HG03565 (cell line): ENCODE measurements around the gene ATG9B.
A peak's percentile ranks its signal among the peaks of the same experiment; 100 is the strongest.
"Not testable (repeated sequence)": the region's sequence is repeated elsewhere in the genome, so short reads cannot be mapped to it uniquely, and the experiment has no call there.

ENCODE experiments used
- ATAC-seq: cut with Tn5 transposase; IDR thresholded peaks from one replicate; pipeline ENCODE4 v1.9.1; 2021; ENCODE audit warnings: mild to moderate bottlenecking, moderate library complexity; ENCODE audit not compliant: unreplicated experiment

Gene ATG9B

DNA sequence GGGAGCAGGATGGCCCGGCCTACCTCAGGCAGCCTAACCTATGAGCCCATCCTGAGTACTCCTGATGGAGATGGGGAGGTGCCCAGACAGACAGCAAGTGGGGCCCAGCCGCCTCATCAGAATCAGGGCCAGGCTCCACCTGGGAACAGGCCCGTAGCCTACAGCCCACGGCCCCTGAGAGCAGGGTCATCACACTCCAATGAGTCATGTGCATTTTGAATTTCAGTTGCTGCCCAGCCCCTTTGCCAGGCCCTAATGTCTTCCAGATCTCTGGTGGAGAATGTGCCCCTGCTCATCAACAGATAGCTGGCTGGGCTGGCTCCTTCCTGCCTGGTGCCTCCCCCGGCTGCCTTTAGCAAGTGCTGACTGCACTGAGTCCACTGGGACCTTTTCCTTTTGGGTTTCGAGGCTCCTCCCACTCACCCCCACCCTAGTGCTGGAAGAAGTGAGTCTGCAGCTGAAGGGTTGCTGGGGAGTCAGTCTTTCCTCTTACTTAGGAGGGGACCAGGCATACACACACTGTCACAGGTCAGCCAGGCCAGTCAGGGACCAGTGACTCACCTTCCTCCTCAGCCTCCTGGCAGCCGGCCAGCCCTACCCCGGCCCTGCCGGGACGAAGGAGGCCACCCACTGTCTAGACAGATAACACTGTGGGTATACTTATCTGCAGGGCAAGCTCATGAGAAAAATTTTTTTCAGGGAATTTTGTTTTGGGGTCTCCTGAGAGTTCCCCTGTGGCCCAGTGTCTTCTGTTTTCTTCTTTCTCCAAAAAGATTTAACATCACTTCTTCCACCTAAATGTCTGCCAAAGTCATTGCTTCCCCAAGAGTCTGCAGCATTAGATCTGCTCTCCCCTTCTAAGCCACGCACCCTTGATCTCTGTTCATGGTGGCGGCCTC, 14.9 kb upstream of the ATG9B start:
- peak; percentile 41 for ATAC-seq

DNA sequence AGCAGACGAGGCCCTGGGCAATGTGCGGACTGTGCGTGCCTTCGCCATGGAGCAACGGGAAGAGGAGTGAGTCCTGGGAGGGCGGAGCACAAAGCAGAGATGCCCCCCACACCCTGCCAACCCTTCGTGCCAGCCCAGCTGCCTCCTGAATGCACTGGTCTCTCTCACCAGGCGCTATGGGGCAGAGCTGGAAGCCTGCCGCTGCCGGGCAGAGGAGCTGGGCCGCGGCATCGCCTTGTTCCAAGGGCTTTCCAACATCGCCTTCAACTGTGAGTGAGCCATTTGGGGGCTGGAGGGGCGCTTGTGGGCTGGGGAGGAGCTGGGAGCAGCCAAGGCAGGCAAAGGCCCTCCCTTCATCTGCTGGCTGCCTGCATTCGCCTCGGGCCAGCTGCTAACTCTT, 11.6 kb upstream of the ATG9B start:
- no peak for ATAC-seq

DNA sequence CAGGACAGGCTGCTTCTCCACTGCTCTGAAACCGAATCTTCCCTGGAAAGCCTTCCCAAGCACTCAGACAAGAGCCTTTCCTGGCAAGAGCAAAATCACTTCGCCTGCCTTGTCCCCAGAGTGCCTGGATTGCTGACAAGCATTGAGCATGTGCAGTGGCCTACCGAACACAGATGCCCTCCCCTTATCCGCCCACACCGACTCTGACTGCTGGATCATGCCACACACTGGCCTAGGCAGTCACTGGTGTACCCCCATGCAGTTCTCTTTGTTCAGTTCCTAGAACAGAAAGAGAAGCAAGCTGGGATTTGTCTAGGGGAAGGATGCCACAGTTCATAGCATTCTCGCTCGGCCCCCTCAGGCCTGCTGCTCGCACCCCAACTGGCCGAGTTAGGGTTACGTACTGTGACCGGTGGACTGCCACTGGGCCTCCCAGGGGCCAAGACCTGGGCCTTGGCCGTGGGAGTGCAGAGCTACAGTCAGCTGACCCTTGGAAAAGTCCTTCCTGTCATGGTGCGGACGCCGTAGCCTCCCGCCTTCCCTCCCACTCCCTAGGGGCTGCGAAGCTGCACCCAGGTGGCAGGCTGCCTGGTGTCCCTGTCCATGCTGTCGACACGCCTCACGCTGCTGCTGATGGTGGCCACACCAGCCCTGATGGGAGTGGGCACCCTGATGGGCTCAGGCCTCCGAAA, 10.9 kb upstream of the ATG9B start:
- ATAC-seq: no peak

DNA sequence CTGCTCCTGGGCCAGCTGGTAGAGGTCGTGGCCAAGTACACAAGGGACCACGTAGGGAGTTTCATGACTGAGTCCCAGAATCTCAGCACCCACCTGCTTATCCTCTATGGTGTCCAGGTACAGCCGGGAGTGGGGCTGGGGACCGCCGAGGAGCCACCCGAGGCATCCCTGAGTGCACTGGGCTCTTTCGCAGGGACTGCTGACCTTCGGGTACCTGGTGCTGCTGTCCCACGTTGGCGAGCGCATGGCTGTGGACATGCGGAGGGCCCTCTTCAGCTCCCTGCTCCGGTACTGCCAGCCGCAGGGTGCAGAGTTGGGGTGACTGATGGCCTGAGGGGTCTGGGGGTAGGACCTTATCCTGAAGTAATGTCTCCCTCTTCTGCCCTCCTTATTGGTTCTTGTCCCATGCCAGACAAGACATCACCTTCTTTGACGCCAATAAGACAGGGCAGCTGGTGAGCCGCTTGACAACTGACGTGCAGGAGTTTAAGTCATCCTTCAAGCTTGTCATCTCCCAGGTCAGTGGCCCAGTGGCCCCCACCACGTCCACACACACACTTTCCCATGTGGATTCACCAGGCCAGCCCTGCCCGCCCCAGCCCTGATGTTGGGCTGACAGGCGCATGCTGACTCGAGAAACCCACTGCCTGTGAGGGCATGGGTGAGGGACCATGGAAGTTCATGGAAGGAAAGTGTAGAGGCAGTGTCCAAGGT, 10.2 kb upstream of the ATG9B start:
- no peak for ATAC-seq

DNA sequence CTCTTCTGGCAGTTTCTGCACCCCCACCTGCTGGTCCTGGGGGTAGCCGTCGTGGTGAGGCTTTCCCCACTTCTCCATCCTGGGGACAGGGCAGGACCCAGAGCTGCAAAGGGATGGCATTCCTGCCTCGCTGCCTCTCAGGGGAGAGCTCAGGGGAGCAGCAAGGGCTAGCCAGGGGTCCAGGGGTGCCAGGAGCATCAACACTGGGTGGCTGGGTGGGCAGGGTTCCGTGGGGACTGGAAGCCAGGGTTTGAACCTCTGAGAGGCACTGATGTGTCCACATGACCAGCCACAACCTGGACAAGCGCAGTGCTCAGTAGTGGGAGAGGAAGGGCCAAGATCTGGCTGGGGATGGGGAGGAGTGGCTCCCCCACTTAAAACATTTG, 9.6 kb upstream of the ATG9B start:
- ATAC-seq: no peak

DNA sequence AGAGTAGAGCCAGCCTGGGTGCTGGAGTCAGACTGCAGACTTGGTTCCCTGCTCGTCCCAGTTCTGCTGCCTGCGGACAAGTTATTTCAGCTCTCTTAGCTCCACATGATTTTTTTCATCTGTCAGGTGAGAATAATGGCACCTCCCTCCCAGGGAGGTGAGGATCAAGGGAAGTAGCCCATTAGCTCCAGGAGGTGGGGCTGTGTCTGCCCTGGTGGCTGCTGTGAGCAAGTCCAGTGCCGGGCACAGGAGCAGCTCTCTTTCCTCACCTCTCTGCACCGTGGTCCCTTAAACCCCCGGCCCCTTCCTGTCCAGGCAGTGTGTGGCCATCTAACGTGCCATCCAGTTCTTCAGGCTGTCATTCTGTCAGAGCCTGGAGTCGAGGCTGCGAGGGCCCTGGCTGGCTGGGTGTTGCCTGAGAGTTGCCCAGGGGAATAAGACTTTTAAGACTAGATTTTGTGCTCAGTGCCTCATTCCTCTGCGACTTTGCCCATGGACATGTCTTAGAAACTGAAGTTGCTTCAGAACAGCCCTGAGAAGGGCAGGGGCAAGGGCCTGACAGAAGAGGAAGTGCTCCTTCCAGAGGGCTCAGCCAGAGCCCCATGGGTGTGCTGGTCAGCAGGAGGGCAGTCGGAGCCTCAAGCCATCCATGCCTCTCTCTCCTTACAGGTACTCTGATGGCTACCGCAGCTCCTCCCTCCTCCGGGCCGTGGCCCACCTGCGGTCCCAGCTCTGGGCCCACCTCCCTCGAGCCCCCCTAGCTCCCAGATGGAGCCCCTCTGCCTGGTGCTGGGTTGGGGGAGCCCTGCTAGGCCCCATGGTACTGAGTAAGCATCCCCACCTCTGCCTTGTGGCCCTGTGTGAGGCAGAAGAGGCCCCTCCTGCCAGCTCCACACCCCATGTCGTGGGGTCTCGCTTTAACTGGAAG, 8.9 kb upstream of the ATG9B start:
- ATAC-seq: no peak

DNA sequence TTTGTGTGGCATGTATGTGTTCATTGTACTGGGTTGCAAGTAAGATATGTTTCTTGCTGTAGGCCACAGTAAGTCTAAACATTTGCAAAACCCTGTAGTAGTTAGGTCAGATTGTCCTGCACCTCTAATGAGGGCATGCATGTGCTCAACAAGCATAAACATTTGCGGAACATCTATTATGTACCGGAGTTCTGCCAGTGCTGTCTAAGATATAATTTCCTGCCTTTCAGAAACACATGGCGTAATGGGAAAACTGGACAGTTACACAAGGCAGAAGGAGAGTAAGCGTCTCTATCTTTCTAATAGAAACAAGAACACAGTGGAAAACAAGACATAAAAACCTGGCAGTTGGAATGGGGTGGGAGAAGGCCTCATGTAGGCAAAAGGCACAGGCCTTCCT, 6.7 kb upstream of the ATG9B start:
- ATAC-seq: no peak

DNA sequence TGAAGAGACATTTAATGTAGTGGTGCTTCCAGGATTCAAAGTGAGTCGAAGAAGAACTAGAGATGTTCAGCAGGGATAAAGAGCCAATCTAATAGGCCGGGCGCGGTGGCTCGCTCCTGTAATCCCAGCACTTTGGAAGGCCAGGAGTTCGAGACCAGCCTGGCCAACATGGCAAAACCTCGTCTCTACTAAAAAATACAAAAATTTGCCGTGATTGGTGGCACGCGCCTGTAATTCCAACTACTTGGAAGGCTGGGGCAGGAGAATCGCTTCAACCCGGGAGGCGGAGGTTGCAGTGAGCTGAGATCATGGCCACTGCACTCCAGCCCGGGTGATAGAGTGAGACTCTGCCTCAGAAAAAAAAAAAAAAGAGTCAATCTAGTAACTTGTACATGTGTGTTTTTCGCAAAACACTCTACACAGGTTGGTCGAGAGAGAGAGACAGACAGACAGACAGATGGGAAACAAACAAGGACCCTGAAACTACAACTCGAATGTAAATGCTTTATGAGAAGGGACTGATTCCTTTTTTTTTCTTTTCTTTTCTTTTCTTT, 4.7 kb upstream of the ATG9B start:
- no peak for ATAC-seq

DNA sequence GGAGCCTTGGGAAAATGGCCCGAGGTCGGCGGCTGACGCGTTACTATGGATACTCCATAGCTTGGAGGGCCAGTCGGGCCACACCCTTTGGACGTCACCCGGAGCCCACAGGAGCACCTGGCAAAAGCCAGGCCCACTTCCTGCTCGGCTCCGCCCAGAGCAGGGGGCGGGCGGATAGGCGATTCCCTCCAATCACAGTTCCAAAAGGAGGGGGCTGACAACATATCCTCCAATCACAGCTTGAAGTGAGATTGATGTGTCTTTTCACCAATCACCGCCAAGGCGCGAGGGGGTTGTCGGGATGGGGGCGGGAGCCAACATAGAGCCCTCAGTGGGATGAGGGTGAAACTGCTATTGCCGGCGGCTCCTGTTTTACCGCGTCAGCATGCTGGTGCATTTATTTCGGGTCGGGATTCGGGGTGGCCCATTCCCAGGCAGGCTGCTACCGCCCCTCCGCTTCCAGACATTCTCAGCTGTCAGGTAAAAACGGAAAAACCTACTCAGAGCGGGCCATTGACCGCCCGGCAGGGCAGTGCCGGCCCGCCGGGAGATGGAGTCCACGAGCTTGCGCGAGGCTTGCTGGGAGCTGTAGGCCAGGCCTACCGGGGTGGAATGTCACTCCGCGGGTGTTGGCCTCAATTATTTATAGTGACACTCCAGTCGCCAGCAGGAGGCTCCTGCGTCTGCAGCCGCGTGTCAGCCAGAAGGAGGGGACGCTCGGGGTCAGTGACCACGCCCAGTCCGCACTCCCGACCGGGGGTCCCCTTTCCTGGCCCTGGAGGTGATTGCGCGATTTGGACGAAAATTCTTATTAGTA, 4.0 kb upstream of the ATG9B start, which contains the start of gene ABCB8:
Gene ABCB8, plus strand, starts transcription at position 320 of the 817 bp plus-strand sequence. Its CDS starts 66 bp downstream, at position 386.
- peak; percentile 96 for ATAC-seq

DNA sequence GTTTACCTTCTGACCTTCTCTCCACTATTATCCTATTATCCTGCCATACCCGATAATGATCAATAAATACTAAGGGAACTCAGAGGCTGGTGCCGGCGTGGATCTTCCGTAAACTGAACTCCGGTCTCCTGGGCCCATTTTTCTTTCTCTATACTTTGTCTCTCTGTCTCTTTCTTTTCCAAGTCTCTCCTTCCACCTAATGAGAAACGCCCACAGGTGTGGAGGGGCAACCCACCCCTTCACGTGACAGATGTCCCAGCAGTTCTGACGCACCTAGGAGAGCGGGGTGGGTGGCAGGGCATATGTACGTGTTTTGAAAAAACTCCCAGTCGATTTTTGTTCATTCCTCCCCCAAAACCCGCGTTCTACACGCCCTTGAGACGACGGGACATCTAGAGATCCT, 3.4 kb upstream of the ATG9B start:
- ATAC-seq: not testable (repeated sequence)

DNA sequence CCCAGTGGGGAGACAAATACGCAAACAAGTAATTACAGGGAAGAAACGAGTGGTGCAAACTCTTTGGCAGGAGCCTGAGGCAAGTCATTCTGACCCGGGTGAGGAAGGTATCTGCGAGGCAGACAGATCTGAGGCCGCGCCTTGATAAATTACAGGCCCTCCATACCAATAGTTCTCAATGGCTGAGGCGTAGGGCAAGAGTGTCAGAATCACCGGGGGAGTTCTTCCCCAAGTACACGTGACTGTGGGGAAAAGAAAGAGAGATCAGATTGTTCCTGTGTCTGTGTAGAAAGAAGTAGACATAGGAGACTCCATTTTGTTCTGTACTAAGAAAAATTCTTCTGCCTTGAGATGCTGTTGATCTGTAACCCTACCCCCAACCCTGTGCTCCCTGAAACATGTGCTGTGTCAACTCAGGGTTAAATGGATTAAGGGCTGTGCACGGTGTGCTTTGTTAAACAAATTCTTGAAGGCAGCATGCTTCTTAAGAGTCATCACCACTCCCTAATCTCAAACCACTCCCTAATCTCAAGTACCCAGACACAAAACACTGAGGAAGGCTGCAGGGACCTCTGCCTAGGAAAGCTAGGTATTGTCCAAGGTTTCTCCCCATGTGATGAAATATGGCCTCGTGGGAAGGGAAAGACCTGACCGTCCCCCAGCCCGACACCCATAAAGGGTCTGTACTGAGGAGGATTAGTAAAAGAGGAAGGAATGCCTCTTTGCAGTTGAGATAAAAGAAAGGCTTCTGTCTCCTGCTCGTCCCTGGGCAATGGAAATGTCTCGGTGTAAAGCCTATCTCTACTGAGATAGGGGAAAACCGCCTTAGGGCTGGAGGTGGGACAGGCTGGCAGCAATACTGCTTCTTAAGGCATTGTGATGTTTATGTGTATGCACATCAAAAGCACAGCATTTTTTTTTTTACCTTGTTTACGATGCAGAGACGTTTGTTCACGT, 2.8 kb upstream of the ATG9B start:
- not testable (repeated sequence) for ATAC-seq

DNA sequence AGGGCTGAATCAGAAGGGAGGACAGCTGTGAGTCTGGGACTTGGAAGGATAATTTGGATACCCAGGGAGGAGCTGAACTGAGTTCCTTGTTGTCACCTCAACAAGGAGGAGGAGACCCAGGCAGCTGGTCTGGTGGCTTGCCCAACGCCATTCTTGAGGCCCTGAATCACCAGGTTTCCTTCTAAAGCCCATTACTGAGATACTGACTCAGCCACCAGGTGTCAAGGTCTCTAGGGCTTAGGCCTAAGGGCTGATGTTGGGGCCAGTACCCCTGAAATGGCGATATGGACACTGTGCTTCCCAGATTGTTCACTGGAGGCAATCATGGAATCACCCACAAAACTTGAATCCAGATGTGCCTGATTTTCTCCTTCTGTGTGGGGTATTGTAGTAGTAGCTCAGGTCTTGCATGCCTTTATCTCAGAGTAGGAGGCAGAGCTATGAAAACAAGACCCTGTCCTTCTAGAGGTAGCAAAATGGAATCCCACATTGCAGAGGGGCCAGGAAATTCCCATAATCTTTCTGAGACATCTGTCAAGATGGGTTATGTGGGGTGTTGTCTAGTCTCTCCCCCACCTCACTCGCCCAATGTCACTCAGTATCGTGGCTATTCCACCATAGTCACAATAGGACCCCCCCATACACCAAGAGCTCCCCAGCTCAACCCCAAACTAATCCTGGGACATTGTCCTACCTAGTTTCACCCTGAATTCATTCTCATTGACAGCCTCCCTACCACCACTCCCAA, 1.8 kb upstream of the ATG9B start:
- no peak for ATAC-seq

DNA sequence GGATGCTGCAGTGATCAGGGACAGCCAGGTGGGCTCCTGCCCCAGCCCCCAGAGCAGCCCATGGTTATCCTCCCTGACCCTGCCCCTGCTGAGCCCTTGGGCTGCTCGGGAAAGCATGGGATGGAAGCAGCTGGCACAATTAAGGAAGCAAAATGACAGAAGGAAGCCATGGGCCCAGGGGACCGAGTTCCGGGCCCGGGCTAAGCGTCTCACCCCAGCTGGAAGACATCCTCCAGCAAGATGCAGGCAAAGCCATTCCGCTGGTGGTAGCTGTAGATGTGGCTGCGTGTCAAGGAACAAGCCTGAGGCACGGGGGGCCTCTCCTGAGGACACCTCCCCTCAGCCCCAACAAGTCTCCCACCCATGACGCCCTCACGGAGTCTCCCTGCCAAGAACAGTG, 1.1 kb downstream of the ATG9B start:
- ATAC-seq: no peak

DNA sequence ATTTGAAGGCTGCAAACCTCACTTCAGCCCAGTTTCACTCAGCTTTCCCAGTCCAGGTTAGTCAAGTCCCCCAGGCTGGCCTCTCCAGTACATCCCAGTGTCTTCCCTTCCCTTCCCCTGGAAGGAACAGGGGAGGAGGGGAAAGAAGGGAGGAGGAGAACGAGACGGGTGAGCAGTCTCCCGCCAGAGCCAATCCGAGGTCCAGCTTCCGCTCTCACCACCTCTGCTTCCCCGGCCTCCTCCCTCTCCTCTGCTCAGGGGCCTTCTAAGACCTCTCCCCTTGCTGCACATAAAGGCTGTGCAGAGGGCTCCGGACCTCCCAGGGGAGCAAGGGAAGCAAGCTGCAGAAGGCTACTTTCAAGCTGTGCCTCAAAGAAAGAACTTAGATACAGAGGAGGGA, 4.1 kb downstream of the ATG9B start:
- no peak for ATAC-seq

DNA sequence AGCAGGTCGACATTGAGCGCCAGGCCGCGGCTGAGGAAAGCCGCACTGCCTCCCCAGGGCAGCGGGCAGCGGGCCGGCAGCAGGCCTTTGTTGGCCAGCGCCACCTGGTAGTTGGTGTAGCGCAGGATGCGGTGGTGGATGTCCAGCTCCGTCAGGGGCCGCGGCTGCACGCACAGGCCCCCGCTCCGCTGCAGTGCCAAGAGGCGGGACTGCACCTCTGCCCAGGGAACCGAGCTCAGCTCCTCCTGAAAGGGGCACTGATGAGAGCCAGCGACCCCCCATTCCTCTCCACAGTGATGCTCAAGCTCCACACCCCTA, 5.2 kb downstream of the ATG9B start:
- ATAC-seq: no peak

DNA sequence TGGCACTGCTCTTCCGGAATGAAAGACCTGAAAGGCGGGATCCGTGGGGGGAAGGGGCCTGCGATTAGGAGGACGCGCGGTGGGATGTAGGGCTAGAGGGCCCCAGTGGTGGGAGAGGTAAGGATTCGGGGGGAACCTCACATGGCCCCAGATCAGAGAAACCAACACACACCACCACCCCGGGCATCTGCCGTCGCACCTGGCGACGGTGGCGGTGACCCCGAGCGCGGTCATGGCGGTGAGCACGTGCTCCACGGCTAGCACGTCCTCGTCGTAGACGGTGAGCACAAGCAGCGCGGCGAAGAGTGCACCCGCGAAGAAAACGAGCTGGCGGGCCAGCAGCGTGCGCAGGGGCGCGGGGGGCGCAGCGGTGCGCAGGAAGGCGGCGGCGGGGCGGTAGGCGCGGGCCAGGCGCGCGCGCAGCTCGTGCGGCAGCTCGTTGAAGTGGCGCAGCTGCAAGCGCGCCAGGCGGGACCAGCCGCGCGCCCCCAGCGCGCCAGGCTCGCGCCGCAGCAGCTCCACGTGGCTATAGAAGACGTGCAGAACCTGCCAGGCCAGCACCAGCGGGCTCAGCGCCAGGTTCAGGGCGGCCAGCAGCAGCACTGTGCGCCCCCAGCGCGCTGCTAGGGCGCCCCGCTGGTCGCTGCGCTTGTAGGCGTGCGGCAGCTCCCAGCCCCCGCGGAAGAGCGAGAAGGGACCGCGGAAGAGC, 5.7 kb downstream of the ATG9B start:
- ATAC-seq: no peak

DNA sequence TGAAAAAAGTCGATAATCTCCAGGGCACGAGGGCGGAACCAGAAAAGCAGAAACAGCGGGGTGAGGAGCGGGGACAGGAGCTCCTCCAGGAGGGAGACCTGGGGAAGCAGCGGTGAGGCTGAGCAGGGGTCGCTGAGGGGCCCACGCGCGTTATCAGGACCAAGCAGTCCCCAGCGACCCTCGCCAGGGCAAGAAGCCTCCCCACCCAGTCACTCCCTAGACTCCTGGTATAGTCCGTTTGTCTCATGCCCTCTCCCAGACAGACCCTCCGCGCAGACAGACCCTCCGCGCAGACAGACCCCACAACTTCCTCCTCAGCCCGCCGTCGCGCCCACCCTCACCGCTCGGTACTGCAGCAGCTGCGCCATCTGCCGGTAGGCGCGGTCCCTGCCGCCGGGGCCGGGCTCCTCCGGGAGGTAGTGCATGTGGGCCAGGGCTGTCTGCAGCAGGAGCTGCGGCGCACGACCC, 6.3 kb downstream of the ATG9B start:
- ATAC-seq: peak; percentile 39
